Measurements from ENCODE around the gene FNDC8.

DNA sequence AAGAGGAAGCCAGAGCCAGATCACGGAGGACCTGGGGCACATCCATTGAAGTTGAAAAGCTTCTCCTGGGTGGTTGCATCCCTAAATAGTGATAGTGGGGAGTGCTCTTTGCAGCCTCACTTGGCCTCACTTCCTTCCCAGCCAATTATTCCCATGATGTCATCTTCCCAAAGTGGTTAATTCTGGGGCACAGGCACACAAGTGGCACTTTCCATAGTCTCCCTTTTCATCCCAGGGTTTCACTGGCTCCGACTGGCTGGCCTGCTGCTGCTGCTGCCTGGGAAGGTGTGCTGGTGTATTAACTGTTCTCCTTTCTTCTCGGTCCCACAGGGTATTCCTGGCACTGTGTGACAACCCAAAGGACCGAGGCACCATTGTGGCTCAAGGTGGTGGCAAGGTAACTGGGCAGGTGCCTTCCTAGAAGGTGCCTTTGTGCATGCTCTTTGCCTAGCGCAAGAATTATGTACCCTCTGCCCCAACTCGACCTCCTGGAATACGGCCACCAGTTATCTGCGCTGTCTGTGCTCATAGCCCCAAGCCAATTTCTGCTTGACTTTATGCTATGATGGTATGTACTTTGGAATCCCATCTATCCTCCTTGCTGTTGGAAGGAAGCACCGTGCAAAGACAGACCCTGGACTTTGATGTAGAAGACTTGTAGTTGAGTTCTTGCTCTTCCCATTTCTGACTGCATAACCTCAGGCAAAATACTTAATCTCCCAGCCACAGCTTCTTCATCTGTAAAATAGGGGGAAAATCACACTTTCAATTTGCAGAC lies 54.4 kb downstream of the FNDC8 start:
- TF ChIP-seq, protein P1, sequence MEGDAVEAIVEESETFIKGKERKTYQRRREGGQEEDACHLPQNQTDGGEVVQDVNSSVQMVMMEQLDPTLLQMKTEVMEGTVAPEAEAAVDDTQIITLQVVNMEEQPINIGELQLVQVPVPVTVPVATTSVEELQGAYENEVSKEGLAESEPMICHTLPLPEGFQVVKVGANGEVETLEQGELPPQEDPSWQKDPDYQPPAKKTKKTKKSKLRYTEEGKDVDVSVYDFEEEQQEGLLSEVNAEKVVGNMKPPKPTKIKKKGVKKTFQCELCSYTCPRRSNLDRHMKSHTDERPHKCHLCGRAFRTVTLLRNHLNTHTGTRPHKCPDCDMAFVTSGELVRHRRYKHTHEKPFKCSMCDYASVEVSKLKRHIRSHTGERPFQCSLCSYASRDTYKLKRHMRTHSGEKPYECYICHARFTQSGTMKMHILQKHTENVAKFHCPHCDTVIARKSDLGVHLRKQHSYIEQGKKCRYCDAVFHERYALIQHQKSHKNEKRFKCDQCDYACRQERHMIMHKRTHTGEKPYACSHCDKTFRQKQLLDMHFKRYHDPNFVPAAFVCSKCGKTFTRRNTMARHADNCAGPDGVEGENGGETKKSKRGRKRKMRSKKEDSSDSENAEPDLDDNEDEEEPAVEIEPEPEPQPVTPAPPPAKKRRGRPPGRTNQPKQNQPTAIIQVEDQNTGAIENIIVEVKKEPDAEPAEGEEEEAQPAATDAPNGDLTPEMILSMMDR (IDR thresholded peaks at IDR 0.05) = no peak
- TF ChIP-seq EP300 (IDR thresholded peaks at IDR 0.05) = no peak
